LNCaP clone FGC (cell line): ENCODE data around the gene MRPL58.
A peak's percentile ranks its signal among the peaks of the same experiment; 100 is the strongest.

Experiments
- DNase-seq: peaks from one replicate; pipeline ENCODE4 v3.0.0-alpha.2; 2011; ENCODE audit warnings: low read depth
- H3K4me3 ChIP-seq: 2 replicates; pipeline ENCODE4 v1.5.1; 2011; ENCODE audit warnings: mild to moderate bottlenecking, low read depth, low read length, control low read depth
- TF ChIP-seq, protein P1 (sequence below): IDR thresholded peaks from 2 replicates; pipeline ENCODE4 v1.5.1; 2012; ENCODE audit warnings: mild to moderate bottlenecking; ENCODE audit not compliant: control insufficient read depth, insufficient read depth; ENCODE audit errors: extremely low read depth

Gene MRPL58

DNA sequence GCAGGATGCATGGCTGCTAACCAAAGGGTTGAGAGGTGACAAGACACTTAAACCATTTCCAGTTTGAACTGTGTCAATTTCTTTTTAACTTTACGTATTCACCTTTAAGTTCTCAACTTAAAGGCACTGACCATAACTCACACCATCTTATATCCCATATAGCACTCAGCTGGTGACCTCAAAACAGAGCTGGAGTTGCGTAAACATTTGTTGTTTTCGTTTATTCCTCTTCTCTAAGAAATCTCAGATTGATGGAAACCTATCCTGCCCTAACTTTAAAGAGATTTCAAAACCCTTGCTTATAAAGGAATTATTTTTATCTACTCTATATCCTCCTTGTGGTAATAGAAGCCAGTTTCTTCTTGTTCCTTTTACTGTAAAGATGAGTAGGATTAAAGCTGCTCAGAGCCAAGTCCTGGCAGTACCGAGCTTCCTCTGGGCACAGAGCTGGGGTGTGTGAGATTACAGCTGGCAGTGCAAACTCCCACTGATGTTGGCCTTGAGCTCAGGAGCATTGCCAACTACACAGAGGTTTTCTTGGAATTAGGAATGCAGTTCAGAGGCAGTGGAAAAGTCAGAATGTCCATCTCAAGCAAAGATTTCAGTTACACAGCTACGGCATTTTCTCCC, 35.9 kb downstream of the MRPL58 start:
- no peak for DNase-seq
- H3K4me3 ChIP-seq: peak overlapping the region; percentile 95
- TF ChIP-seq, protein P1, sequence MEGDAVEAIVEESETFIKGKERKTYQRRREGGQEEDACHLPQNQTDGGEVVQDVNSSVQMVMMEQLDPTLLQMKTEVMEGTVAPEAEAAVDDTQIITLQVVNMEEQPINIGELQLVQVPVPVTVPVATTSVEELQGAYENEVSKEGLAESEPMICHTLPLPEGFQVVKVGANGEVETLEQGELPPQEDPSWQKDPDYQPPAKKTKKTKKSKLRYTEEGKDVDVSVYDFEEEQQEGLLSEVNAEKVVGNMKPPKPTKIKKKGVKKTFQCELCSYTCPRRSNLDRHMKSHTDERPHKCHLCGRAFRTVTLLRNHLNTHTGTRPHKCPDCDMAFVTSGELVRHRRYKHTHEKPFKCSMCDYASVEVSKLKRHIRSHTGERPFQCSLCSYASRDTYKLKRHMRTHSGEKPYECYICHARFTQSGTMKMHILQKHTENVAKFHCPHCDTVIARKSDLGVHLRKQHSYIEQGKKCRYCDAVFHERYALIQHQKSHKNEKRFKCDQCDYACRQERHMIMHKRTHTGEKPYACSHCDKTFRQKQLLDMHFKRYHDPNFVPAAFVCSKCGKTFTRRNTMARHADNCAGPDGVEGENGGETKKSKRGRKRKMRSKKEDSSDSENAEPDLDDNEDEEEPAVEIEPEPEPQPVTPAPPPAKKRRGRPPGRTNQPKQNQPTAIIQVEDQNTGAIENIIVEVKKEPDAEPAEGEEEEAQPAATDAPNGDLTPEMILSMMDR: no peak

DNA sequence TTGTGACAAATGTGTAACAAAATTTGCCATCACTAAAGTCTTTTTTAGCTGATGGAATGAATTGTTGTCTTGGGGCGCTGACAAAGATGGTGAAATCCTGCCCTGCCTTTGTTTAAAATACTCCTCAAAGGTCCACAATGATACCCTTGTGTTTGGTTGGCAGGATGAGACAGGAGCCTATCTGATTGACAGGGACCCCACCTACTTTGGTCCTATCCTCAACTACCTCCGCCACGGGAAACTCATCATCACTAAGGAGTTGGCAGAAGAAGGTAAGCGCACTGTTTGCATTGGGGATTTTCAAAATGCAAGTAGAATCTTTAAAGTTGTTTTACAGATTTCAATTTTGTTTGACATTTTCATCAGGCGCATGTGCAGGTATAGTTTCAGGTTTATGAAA, 36.6 kb downstream of the MRPL58 start:
- no peak overlapping the region for H3K4me3 ChIP-seq
- TF ChIP-seq, protein P1: no peak
- no peak for DNase-seq

DNA sequence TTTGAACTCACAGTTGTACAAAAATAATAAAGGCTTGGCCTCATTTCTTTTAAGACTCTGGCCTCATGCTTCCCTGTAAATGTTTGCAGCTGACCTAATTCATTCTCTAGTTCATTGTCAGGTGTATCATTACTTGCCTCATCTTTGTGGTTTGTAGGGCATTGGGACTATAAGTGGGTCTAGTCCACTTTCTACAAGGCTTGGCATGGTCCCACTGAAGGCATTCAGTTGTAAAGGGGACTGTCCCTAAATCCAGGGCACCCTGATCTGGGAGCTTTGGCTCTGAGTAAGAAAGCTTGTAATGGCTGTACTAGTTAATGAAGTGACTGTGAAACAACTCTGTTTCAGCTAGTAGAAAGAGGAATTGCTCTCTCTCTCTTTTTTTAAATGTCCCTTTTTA, 37.2 kb downstream of the MRPL58 start:
- DNase-seq: no peak
- TF ChIP-seq, protein P1: no peak
- H3K4me3 ChIP-seq: no peak overlapping the region

DNA sequence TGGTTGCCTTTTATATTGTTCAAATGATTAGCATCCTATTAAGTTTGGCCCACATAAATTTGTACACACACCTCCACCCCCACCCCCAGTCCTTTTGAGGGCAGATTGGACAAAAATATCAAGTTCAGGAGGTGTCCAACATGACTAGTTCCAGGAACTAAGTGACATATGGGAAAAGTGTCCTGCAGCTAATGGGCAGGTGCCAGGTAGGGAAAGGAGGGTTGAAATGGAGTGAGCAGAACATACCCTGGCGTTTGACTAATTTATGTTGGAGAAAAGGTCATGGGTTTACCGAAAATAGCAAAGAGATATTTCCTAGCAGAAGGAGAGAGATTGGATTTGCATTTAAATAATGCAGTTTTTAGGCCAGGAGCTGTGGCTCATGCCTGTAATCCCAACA, 39.5 kb downstream of the MRPL58 start:
- H3K4me3 ChIP-seq: no peak overlapping the region
- DNase-seq: no peak
- TF ChIP-seq, protein P1: no peak

DNA sequence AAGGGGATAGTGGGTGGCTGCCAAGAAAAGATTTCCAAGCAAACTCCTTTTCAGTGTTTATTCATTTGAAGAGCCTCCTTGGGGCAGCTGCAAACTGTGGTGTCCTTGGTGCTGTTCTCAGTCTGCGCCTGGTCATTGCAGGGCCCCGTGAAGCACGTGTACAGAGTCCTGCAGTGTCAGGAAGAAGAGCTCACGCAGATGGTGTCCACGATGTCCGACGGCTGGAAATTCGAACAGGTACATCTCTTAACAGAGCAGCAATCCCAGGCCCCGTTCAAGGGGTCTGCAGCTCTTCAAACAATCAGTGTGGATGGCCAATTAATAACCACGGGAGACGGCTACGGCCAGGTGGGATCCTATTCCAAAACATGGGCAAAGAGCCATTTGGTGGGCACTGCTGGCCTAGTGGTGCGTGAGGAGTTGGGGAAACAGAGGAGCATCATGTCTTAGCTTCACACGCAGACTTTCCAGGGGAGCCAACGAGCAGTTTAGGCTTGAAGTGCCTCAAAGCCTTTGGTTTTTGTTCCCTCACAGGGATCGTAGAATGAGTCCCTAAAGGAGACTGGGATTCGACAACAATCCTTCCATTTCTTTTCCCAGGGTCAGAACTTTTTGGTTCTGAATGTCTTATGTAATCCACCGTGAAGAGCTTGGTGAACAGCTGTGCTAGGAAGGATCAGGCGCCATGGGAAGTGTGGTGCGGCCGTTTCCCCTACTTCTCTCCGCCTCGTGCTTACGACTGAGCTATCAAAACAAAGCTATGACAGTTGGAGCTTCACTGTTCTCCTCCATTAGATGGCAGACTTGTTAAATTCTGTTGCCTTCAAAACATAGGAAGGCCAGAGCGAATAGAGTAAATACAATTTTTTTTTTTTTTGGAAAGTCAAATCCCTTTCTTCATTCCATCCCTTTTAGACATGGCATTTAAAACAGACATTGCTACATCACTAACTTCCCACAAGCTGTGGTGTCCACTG, 47.2 kb downstream of the MRPL58 start:
- H3K4me3 ChIP-seq: no peak overlapping the region
- DNase-seq: no peak
- TF ChIP-seq, protein P1: peak; percentile 54

DNA sequence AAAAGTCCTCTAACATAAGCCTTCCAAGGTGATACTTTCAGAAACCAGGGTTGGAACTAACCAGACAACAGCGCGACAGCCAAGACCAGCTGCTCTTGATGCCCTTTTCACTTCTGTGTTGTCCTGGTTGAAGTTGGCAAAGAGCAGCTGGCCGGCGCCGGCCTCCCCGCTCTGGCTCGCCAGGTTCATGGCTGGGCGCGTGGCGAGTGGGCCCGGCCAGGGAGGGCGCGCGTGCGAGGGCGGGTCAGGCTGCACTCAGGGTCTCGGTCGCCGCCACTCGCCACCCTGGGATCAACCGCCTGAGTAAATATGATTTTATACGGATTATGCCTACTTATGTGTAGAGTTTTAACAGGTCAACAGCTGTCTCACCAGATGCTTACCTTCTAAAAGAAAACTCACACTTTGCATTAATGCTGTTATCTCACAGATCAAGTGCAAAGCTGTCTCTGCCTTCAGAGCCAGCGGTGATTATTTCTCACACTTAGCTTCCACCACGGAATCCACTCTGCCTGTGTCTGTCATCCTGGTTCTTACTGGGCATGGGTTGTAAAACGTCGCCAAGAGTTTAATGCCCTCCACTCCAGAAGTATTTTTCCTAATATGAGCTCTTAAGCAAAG, 48.1 kb downstream of the MRPL58 start:
- H3K4me3 ChIP-seq: no peak overlapping the region
- TF ChIP-seq, protein P1: no peak
- DNase-seq: no peak
